Tibial nerve (tissue), 4 donors: ENCODE data around the gene IGFBP6.

Experiments
- EP300 ChIP-seq, 2 donors: sonication (generic); formaldehyde crosslinking; IDR thresholded peaks; one replicate each; pipeline ENCODE4 v1.6.1; 2017; ENCODE audit warnings: antibody characterized with exemption in 2 of 2, mild to moderate bottlenecking in 1 of 2
- POLR2A ChIP-seq, 2 donors: fragments of 450-650 bp; IDR thresholded peaks; one replicate each; pipeline ENCODE4 v1.6.1; 2017; ENCODE audit warnings: antibody characterized with exemption in 2 of 2, mild to moderate bottlenecking in 2 of 2, moderate library complexity in 2 of 2
- TF ChIP-seq, protein P1 (sequence below), 5 experiments: fragments of 200-600 bp in 3 of 5; fragments of 450-650 bp in 2 of 5; sonication (generic) in 3 of 5; IDR thresholded peaks; one replicate each; pipeline ENCODE4 v1.5.1; 2016 to 2019; ENCODE audit warnings: antibody characterized with exemption in 5 of 5, mild to moderate bottlenecking in 3 of 5, moderate library complexity in 2 of 5

DNA sequence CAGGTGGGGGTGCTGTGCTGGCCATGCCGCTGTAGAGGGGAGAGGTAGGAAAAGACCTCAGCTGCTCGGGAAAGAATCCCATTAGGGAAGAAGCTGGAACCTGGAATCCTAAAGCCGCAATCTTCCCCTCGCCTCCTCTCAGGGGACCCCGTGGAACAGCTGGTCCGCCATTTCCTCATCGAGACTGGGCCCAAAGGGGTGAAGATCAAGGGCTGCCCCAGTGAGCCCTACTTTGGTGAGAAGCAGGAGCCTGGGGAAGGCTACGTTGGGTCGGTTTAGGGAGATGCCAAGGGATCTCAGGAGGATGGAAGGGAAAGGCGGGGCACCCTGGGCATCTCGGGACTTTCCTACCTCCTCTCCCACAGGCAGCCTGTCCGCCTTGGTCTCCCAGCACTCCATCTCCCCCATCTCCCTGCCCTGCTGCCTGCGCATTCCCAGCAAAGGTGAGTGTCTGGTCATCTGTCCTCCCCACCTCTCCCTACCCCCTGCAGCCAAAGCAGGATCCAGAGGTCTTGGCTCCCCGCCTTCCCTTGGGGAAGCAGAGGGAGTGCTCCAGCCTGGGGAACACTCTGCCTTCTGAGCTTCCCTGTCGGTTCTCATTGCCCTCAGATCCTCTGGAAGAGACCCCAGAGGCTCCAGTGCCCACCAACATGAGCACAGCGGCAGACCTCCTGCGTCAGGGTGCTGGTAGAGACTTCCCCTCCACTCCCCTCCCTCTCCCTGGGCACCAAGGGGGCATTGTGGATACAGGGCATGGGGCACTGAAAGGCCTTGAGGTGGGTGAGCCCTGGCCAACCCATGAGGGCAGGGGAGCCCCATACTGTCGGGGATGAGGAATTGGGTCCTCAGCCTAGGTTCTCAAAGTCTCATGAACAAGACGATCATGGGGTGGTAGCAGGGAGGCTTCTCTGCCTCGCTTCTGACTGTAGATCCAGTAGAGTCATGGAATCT lies 35.2 kb upstream of the IGFBP6 start:
- TF ChIP-seq POLR2A (IDR thresholded peaks at IDR 0.05): no peak
- TF ChIP-seq, protein P1, sequence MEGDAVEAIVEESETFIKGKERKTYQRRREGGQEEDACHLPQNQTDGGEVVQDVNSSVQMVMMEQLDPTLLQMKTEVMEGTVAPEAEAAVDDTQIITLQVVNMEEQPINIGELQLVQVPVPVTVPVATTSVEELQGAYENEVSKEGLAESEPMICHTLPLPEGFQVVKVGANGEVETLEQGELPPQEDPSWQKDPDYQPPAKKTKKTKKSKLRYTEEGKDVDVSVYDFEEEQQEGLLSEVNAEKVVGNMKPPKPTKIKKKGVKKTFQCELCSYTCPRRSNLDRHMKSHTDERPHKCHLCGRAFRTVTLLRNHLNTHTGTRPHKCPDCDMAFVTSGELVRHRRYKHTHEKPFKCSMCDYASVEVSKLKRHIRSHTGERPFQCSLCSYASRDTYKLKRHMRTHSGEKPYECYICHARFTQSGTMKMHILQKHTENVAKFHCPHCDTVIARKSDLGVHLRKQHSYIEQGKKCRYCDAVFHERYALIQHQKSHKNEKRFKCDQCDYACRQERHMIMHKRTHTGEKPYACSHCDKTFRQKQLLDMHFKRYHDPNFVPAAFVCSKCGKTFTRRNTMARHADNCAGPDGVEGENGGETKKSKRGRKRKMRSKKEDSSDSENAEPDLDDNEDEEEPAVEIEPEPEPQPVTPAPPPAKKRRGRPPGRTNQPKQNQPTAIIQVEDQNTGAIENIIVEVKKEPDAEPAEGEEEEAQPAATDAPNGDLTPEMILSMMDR (IDR thresholded peaks at IDR 0.05): no peak
- no peak for TF ChIP-seq EP300 (IDR thresholded peaks at IDR 0.05)
